HG03571 (cell line): Measurements from ENCODE around the gene SIX4.
"Not testable (repeated sequence)": the region's sequence is repeated elsewhere in the genome, so short reads cannot be mapped to it uniquely, and the experiment has no call there.

ENCODE experiments used
- ATAC-seq: cut with Tn5 transposase; IDR thresholded peaks from one replicate; pipeline ENCODE4 v1.9.1; 2021; ENCODE audit not compliant: unreplicated experiment

Gene SIX4

GRCh38 chr14:60723907-60724618, at the start of gene SIX4:
Gene SIX4, minus strand, starts transcription at chr14:60724351. Its CDS starts 277 bp downstream, at chr14:60724074.
- ATAC-seq: peak; percentile 60

GRCh38 chr14:60773558-60773957, 49.4 kb upstream of the SIX4 start:
- ATAC-seq: no peak

GRCh38 chr14:60771117-60771516, 47.0 kb upstream of the SIX4 start:
- ATAC-seq: no peak

- no peak for ATAC-seq
Measured at GRCh38 chr14:60768602-60769001, 44.5 kb upstream of the SIX4 start.

DNA sequence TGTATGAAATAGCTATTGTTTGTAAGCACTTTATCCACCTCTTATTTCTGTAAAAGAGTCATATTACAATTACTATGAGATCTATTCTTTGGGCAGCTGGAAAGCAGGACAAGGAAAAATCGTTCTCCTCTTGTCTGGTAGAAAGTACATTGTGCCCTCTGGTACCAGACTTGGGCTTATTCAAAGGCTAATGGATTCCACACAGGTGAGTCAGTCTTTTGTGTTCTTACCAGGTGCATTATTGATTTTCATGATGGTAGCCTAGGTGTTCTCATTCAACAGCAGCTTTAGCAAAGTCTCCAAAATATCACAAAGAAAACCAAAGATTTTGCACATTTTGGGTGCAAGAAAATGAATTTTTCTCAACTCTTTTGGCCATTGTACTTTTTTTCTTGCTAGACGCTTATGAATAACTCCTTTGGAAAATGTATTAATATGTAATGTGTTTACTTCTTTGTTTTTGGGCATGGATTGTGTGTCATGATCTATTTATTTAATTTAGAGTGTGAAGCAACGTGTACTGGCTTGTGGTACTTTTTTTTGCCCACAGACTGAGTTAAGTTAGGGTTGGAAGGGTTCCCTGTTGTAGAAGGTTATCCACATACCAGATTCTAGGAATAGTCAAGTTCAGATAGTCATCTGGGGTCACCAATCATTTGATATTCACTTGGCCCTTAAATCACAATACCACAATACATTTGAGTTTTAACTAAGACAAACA, 36.7 kb upstream of the SIX4 start:
- no peak for ATAC-seq

DNA sequence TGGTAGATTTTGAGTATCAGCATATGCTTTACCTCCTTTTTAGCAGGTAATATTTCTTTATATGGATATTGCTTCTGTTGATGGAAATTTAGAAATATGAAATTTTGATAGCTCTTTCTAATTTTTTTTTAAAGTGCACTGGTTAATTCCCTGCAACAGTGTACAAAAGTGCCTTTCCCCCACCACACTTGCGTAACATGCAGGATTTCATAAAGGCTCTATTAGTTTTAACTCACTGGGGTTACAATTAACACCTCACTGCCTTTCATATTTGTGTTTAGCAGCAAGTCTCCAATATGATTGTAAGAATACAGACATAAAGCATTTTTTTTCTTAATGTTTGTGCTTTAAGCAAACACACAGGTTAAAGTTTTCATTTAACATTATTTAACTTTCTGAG, 36.1 kb upstream of the SIX4 start:
- no peak for ATAC-seq

DNA sequence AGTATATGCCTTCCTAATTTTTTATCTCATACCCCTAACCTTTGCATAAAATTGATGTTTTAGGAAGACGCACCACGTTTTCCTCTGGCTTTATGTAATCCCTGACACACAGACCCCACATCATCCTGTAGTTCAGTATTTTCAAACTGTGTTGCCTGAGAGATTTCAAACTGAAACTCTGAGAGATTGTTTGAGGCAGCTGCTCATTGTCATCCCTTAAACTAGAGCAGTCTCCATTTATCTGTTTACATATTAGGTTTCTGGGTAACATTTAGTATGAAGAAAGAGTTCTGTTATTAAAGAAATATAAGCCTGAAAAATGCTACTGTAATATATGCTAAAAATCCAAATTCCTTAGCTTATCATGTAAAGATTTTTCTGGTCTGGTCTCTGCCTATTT, 34.7 kb upstream of the SIX4 start:
- no peak for ATAC-seq

GRCh38 chr14:60757567-60758002, 33.4 kb upstream of the SIX4 start:
- ATAC-seq: no peak

DNA sequence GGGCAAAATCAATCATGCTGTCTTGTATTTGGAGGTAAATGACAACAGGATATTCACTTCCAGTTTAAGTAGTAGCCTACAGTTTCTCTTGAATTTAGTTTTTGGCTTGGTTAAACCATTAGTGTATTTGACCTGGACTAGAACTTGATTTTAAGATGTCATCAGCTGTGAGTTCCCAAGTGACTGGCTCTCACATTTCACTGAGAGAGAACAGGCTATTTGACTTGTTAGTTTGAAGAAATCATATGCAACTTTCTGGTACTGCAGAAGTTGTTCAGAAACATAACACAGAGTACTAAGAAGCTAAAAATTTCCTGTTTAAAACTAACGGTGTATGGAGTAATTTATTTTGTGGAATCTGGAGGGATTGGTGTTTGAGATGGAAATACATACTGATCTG, 32.7 kb upstream of the SIX4 start:
- no peak for ATAC-seq

DNA sequence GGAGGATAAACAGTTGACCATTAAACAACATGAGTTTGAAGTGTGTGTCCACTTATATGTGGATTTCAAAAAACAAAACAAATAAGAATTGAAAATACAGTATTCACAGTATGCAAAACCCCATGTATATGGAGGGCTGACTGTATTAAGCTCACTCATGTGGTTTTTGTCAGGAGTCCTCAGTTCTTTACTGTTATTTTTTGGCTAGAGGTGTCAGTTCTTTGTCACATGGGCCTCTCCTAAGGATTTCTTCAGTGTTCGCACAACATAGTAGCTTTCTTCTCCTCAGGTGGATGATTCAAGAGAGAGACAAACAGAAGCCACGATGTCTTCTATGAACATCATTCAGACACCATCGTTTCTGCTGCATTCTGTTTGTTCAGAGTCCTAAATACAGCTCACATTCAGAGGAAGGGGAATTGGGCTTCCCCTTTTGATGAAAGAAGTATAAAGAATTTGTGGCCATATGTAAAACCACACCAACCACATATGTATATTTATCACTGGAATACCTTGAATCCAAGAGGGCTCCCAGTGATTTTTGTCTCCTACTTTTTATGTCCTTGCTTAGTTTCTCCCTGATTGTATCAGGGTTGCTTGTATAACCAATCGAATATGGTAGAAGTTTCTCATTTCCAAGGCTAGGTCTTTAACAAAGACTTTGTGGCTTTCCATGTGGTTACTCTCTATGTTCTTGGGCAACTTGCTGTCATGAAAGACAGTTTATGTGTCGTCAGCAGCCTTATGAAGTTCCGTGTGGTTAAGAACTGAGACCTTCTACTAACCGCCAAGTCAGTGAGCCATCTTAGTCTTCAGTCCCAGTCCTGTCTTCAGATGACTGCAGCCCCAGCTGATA, 29.3 kb upstream of the SIX4 start:
- ATAC-seq: peak; percentile 98

GRCh38 chr14:60744566-60744965, 20.4 kb upstream of the SIX4 start:
- ATAC-seq: no peak

DNA sequence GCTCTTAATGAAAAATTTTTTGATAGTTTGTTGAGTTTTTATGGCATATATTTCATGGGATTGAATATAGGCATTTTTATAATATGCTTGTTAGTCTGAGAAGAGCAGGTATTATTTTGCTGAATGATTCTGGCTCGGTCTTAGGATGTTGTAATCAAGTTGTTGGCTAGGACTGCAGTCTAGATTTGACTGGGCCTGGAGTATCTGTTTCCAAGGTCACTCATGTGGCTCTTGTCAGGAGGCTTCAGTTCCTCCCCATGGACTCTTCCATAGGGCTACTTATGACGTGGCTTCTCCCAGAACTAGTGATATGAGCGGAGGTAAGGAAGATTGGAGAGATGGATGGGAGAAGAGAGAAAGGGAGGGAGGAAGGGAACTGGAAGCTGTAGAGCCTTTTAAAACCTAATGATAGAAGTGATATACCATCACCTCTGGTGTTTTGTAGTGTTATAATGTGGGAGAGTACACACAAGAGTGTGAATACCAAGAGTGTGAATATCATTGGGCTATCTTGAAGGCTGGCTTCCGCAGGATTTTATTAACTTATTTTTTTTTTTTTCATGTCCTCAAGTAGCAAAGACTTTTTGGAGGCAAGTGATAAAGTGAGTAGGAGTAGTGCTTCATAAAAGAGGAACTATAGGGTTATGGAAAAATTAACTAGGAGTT, 14.8 kb upstream of the SIX4 start:
- no peak for ATAC-seq

DNA sequence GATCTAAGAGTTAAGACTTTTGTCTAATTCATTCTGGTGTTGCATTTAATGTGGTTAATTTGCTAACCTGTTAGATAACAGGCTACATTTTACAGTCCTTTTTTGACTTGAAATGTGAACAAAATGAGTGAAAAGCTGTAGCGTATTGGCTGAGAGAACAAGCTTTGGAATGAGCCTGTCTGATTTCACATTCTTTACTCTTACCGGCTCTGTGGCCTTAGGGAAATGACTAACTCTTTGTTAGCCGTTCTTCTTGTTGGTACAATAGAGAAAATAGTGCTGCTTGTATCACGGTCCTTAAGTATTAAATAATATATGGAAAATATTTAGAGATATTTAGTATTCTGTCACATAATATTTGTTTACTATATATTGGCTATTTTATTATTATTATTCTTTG, 12.3 kb upstream of the SIX4 start:
- no peak for ATAC-seq

DNA sequence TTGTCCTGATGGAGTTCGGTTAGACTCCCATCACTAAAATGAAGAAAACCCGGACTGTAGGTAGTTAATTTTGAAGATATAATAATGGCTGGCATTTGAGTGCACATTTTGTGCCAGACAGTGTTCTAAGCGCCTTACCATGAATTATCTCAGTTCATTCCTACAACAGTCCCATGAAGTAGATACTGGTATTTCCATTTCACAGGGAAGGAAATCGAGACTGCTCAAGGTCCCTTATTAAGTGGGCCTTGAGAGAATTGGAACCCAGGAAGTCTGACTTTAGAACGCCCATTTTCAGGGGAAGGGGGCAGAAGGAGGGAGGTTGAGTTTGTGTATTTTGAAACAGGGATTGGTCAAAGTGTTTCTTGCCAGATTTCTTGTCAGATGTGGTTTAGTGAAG, 11.3 kb upstream of the SIX4 start:
- no peak for ATAC-seq

DNA sequence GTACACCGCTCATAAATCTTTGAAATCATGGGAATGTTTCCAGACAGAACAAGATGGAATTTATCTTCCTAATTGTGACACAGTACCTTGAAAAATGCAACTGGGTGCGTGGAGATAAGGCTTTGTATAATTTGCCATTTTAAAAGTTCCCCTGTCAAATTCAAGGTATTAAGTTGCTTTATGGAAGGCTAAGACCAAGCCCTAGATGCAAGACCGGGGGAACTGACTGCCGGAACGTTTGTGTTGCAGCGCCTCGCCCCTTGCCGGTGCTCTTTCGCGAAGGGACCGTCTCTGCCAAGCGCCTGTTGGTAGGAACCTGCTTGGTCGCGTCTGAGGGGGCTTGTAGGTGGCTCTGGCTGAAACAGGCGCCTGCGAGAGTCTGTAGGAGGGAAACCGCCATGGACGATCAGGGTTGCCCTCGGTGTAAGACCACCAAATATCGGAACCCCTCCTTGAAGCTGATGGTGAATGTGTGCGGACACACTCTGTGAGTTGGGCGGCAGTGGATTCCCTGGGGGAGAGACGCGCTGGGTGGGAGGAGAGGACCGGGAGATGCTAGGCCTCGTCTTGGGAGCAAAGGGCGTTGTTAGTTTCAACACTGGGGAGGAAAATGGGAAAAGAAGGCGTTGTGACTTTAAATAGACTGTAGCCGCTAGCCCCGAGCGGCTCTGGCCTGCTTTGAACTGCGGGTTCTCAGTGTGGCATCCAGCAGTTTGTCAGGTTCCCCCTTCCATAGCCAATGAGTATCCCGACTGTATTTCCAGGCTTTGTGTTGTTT, 10.5 kb upstream of the SIX4 start, which contains the start of gene MNAT1:
MNAT1 (plus strand) TSS at position 297 of the 778 bp plus-strand sequence; CDS start at position 399, 102 bp downstream.
- peak; percentile 75 for ATAC-seq

- ATAC-seq: no peak
Measured at GRCh38 chr14:60732840-60733483, 8.8 kb upstream of the SIX4 start.

- ATAC-seq: not testable (repeated sequence)
Measured at GRCh38 chr14:60731291-60731690, 7.1 kb upstream of the SIX4 start.

DNA sequence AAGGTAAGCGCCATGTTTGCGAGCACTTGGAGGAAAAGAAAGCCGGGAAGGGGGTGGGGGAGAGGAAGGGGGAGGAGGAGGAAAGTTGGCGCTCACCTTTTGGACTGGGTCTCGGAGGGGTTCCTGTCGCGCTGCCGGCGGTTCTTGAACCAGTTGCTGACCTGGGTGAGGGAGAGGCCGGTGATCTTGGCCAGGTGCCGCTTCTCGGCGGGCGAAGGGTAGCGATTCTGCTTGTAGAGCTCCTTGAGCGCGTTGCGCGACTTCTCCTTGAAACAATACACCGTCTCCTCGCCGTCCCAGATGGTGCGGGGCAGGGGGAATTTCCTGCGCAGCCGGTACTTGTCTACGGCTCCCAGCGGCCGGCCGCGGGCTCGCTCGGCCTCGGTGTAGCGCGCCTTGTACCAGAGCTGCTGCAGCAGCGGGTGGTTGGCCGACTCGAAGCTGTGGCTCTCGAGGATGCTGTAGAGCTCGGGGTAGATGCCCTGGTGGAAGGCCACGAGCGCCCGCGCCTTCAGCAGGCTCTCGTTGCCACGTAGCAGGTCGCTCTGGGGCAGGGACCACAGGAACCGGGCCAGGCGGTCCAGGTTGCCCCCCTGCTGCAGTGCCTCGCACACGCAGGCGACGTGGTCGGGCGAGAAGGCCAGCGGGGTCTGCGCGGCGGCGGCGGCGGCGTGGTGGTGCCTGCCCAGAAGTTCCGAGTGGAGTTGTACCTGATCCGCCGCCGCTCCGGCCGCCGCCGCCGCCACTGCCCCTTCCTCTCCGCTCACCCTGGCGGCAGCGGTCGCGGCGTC, 840 bp downstream of the SIX4 start:
- no peak for ATAC-seq
